Neural crest cell (in vitro differentiated cells): ENCODE measurements around the gene ITGA6. TPM values are rescaled to one million over a fixed set of nuclear protein-coding genes. Genes with fewer than 3 reads are reported as not detected.

Experiments used
- DNase-seq: peaks from one replicate; pipeline ENCODE4 v3.0.0; 2021; ENCODE audit warnings: low read depth, mixed read lengths, low spot score
- H3K27ac Mint-ChIP-seq: one replicate; pipeline ENCODE4 v1.8.0; 2021; ENCODE audit warnings: mild to moderate bottlenecking, mixed read lengths; ENCODE audit not compliant: unreplicated experiment
- H3K27me3 Mint-ChIP-seq: 2 replicates; pipeline ENCODE4 v1.8.0; 2021; ENCODE audit warnings: low read depth, mild to moderate bottlenecking, mixed read lengths
- H3K36me3 Mint-ChIP-seq: 2 replicates; pipeline ENCODE4 v1.8.0; 2021; ENCODE audit warnings: low read depth, mild to moderate bottlenecking, mixed read lengths
- H3K4me1 Mint-ChIP-seq: 2 replicates; pipeline ENCODE4 v1.8.0; 2021; ENCODE audit warnings: mixed read lengths
- H3K4me3 Mint-ChIP-seq: one replicate; pipeline ENCODE4 v1.8.0; 2021; ENCODE audit warnings: mild to moderate bottlenecking, mixed read lengths
- H3K9me3 Mint-ChIP-seq: 2 replicates; pipeline ENCODE4 v1.8.0; 2021; ENCODE audit warnings: mixed read lengths
- total RNA-seq: library from RNA; stranded (reverse); gene quantifications from 2 replicates; pipeline ENCODE4 v1.2.1, GENCODE V29; 2021
- TF ChIP-seq, protein P1 (sequence below): fragments of 200-600 bp; sonication (generic); conservative IDR thresholded peaks from 2 replicates; pipeline ENCODE4 v1.5.0; 2021; ENCODE audit warnings: antibody characterized with exemption, mild to moderate bottlenecking

The ITGA6 gene
- total RNA-seq, 1 donor from 2014 or later = 37.7 TPM

DNA sequence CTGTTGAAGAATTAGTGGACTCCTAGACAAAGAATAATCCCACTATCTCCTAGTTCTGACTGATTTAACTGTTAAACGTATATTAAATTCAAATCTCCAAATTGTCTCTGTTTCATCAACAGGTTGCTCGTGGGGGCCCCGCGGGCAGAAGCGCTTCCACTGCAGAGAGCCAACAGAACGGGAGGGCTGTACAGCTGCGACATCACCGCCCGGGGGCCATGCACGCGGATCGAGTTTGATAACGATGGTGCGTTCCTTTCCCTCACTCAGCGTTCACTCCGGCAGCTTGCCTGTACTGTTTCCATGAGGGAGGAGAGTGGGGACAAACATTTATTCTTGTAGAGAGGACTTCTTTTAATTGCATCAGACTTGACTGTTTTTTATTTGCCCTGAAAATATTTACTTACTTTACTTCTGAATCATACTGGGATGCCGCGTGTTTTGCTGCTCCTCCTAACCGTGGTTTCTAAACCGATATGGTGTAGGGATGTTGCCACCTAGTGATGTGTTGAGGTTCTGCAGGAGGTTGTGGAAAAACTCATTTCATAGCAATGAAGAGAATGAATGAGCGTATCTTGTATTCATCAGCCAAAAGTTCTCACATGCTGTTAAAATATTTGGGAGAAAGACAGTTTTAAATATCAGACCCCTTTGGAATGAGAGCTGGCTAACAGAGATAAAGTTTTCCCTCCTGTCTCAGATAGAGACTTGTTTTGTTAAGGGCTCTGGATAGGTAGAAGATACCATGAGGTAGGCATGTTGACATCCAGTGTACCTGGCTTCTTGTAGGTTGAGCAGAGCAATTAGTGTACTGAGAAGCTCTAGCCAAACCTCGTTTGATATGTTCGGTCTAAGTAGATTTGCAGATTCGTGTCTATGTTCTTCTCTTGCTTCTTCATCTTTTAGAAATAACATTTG lies 38.3 kb downstream of the ITGA6 start:
- no peak overlapping the region for H3K4me3 Mint-ChIP-seq
- DNase-seq = peak; percentile 66
- TF ChIP-seq, protein P1, sequence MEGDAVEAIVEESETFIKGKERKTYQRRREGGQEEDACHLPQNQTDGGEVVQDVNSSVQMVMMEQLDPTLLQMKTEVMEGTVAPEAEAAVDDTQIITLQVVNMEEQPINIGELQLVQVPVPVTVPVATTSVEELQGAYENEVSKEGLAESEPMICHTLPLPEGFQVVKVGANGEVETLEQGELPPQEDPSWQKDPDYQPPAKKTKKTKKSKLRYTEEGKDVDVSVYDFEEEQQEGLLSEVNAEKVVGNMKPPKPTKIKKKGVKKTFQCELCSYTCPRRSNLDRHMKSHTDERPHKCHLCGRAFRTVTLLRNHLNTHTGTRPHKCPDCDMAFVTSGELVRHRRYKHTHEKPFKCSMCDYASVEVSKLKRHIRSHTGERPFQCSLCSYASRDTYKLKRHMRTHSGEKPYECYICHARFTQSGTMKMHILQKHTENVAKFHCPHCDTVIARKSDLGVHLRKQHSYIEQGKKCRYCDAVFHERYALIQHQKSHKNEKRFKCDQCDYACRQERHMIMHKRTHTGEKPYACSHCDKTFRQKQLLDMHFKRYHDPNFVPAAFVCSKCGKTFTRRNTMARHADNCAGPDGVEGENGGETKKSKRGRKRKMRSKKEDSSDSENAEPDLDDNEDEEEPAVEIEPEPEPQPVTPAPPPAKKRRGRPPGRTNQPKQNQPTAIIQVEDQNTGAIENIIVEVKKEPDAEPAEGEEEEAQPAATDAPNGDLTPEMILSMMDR = peak; percentile 86
- H3K9me3 Mint-ChIP-seq = no peaks in the 10 kb centered on the region
- peaks cover 4% of the 10 kb centered on the region for H3K36me3 Mint-ChIP-seq
- no peak overlapping the region for H3K27ac Mint-ChIP-seq
- peaks cover 27% of the 10 kb centered on the region for H3K4me1 Mint-ChIP-seq
- H3K27me3 Mint-ChIP-seq = no peaks in the 10 kb centered on the region

DNA sequence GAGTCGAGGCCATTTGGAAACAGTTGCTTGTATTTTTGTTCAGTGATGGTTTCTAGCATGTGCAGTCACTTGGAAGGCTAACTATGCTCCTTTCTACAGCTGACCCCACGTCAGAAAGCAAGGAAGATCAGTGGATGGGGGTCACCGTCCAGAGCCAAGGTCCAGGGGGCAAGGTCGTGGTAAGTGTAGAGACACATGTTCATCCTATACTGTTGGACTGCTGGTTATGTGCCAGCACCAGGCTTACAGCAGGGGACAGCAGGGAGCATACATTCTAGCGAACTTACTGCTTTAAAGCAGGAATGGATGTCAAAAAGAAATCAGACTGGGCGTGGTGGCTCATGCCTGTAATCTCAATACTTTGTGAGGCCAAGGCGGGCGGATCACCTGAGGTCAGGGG lies 40.0 kb downstream of the ITGA6 start:
- Mint-ChIP-seq H3K4me3 (no peak overlapping the region), H3K9me3 (no peaks in the 10 kb centered on the region), H3K4me1 (peaks cover 18% of the 10 kb centered on the region), H3K27me3 (no peaks in the 10 kb centered on the region), H3K27ac (peak overlapping the region; percentile 95), H3K36me3 (peaks cover 4% of the 10 kb centered on the region)
- TF ChIP-seq, protein P1 = peak; percentile 33
- no peak for DNase-seq

- no peak for DNase-seq
- no peaks in the 10 kb centered on the region for H3K9me3 Mint-ChIP-seq
- H3K4me3 Mint-ChIP-seq = no peak overlapping the region
- TF ChIP-seq, protein P1 = no peak
- peaks cover 9% of the 10 kb centered on the region for H3K36me3 Mint-ChIP-seq
- no peak overlapping the region for H3K27ac Mint-ChIP-seq
- no peaks in the 10 kb centered on the region for H3K4me1 Mint-ChIP-seq
- H3K27me3 Mint-ChIP-seq = no peaks in the 10 kb centered on the region
Observed at GRCh38 chr2:172470958-172471922, 43.9 kb downstream of the ITGA6 start.

DNA sequence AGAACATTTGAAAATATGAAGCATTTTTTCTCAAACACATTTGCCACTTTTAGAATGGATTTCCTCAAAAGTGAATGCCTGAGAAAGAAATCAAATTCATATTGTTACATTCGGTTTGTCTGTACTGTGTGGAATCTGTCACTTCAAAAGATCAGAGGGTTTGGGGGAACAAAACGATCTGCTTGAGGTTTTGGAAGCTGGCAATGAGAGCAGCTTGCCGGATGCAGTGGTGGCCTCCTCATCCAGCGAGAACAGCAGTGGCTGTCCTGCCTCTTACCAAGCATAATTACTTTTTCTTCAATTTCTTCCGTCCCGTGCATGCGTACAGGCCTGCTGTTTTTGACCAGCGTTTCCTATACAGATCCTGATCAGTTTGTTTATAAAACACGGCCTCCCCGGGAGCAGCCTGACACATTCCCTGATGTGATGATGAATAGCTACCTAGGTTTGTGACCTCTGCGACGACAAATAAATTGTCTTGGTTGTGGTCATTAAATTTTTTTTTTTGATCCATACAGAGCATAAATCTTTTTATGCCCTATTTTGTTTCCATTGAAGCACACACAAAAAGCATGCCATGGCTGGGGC lies 45.2 kb downstream of the ITGA6 start:
- no peak for DNase-seq
- H3K4me1 Mint-ChIP-seq = no peaks in the 10 kb centered on the region
- TF ChIP-seq, protein P1 = no peak
- no peaks in the 10 kb centered on the region for H3K9me3 Mint-ChIP-seq
- peaks cover 8% of the 10 kb centered on the region for H3K36me3 Mint-ChIP-seq
- H3K4me3 Mint-ChIP-seq = no peak overlapping the region
- H3K27me3 Mint-ChIP-seq = no peaks in the 10 kb centered on the region
- H3K27ac Mint-ChIP-seq = no peak overlapping the region

- no peaks in the 10 kb centered on the region for H3K27me3 Mint-ChIP-seq
- H3K36me3 Mint-ChIP-seq = peaks cover 8% of the 10 kb centered on the region
- H3K27ac Mint-ChIP-seq = no peak overlapping the region
- H3K4me3 Mint-ChIP-seq = no peak overlapping the region
- H3K4me1 Mint-ChIP-seq = no peaks in the 10 kb centered on the region
- no peak for DNase-seq
- TF ChIP-seq, protein P1 = no peak
- no peaks in the 10 kb centered on the region for H3K9me3 Mint-ChIP-seq
Observed at GRCh38 chr2:172473167-172473566, 45.8 kb downstream of the ITGA6 start.
